Activated CD4-positive, alpha-beta T cell treated with anti-CD3 and anti-CD28 coated beads, Interleukin-2, Interleukin-6, amounts not matched to agents 100 ng/mL and 50 ng/mL, durations not matched to agents 16 hours and 8 hours (primary cell): ENCODE measurements around the gene NUP107.

Experiments
- DNase-seq: peaks from one replicate; pipeline ENCODE4 v3.0.0-alpha.2; 2020

NUP107 gene

DNA sequence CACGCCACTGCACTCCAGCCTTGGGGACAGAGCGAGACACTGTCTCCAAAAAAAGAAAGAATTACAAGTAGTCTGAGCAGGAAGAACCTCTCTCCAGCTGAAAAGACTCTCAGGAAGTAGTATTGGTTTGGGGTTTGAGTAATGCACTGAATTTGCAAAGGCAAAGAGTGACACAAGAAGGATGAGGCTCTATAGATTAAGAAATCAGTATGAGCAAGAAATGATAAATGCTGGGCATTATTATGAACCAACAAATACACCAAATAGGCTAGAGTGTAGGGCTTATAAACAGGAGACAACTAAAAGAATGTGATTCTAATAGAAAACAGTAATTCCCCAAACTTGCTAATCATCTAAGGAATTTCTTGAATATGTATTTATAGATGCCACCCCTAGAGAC, 56.6 kb downstream of the NUP107 start:
- DNase-seq = no peak

DNA sequence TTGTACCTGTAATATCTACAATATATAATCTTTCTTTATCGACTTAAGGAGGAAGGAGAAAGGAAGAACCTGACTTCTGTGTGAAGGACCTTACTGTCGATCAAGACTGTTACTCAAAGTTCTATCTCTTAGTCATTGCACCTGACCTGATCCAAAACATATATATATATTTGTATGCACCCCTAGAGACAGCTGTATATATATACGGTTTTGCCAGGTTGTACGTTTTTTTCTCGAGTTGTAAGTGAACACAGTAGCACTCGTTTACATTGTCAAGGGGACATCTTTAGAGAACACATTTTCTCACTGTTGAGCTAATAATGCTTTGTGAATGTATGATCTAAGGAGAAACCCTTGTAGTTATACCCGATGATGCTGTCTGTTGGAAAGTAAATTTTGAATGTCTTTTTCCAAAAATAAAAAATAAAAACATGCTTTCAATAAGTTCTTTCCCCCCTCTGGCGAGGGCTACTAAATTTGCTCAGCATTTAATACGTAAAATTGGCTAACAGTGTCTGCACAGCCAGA, 58.7 kb downstream of the NUP107 start:
- DNase-seq = peak; percentile 11

DNA sequence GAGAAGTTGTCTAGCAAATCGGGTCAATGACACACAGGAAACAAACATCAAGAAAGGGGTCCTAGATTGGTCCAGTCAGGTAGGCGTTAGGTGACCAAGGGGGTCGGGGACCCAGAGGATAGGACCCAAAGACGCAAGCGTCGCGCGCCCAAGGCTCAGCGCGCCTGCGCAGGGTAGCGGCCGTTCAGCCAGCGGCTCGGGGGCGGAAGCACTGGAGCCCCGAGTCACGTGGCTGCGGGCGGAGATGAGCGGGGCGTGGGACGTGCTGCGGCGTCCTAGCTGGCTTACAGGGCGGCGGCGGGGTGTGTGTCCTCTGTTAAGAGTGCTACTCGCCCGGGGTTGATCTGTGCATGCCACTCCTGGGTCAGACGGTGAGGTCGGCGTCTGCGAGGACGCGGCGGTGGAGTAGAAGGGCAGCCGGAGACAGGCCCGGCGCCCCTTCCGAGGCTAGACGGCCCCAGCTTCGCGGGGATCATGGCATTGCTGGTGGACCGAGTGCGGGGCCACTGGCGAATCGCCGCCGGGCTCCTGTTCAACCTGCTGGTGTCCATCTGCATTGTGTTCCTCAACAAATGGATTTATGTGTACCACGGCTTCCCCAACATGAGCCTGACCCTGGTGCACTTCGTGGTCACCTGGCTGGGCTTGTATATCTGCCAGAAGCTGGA, 59.3 kb downstream of the NUP107 start, which contains the start of gene SLC35E3:
TSS of gene SLC35E3 (plus strand) at position 273 of the 668 bp plus-strand sequence. CDS start at position 475, 202 bp downstream.
- DNase-seq = peak; percentile 96

DNA sequence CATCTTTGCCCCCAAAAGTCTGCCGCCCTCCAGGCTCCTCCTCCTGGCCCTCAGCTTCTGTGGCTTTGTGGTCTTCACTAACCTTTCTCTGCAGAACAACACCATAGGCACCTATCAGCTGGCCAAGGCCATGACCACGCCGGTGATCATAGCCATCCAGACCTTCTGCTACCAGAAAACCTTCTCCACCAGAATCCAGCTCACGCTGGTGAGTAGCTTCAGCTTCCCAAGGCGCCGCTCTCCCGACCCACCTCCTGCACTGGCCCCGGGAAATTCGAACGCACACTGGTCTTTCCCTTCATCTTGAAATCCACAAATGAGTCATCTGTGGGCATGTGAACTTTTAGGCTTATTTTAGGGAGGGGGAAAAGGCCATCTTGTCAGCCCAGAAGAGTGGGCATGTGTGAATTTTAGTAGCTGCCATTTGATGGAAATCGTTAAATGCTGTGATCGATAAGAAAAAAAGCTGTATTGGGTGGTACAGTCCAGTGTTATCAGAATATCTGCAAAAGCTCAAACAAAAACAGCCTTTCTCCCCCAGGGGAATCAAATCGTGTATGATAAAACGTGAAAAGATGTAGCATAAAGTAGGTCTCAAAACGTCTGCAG, 59.9 kb downstream of the NUP107 start:
- peak; percentile 57 for DNase-seq

DNA sequence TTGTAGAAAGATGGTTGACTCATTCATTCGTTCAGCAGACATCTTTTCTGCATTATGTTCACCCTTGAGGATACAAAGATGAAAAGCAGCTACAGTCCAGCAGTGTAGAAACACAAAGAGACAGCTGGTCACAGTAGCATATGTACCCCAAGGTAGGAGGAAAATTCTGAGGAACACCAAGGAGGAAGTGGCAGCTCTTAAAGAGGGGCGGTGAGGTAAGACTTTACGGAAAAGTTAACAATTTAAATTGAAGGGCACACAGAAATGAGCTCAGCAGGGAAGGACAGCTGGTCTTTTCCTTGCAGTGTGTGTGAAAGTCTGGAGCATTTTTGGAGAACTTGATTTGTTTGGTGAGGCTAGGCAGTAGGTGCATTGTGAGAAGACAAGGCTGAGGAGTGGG, 62.7 kb downstream of the NUP107 start:
- DNase-seq = no peak

DNA sequence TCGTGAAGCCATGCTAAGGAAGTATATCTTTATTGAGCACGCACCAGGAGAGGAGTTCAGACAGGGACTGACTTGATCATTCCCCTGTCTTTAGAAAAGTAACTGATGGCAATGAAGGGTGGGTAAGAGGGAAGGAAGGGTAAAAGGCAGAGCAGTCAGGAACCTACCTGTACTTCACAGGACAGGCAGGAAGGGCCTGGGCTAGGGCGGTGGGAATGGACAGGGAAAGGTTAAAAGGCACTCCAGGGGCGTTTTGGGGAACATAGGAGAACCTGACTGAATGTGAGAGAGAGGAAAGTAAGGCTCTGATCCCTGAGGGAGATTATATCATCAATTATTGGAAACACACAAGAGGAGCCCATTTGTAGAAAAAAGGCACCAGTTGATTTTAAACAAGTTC, 63.1 kb downstream of the NUP107 start:
- no peak for DNase-seq

DNA sequence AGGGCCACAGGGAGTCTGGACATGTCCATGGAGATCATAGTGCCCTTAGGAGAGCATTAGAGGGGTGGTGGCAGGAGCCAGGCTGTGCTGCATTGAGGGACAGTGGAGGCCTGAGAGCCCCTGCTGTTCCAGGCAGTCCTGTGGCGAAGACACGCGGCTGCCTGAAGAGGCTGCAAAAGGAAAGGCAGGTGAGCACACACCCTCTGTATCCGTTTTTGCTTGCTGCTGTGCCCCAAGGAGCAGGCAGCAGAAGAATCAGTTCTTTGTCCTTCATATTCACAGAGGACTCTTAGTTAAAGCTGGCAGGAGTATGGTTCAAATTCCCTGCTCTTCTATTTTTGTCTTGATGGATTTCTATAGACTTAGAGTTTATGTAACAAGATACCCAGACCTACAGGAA, 63.7 kb downstream of the NUP107 start:
- DNase-seq = no peak

DNA sequence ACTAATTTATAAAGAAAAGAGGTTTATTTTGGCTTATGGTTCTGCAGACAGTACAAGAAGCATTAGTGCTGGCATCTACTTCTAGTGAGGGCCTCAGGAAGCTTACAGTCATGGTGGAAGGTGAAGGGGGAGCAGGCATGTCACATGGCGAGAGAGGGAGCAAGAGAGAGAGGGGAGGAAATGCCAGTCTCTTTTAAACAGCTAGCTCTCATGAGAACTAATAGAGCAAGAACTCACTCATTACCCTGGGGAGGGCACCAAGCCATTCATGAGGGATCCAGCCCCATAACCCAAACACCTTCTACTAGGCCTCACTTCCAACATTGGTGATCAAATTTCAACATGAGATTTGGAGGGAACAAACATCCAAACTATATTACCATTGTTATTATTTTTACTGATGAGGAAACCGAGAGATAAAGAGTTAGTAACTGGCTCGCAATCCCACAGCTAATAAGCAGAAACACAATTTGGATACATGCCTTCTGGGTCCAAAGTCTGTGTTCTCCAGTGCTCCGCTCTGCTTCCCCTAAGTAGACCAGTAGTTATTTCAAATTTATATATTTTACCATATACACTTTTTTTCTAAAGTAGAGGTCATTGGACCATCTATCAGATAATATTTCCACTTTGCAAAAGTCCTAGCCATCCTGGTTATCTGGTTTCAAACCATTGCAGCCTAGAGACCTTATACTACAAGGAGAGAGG, 68.9 kb downstream of the NUP107 start:
- no peak for DNase-seq

DNA sequence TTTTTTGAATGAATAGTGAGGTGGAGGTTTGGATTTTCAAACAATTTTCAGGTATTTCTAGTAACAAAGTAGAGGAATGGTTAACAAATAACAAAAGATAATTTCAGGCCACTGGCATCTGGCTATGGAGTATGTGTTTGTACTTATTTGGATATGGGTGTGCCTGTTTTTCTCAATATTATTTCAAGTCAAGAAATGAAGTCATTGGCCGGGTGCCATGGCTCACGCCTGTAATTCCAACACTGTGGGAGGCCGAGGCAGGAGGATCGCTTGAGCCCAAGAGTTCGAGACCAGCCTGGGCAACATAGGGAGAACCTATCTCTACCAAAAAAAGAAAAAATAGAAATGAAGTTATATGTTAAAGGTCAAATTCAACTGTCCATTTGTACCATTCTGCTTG, 73.1 kb downstream of the NUP107 start:
- DNase-seq = no peak

DNA sequence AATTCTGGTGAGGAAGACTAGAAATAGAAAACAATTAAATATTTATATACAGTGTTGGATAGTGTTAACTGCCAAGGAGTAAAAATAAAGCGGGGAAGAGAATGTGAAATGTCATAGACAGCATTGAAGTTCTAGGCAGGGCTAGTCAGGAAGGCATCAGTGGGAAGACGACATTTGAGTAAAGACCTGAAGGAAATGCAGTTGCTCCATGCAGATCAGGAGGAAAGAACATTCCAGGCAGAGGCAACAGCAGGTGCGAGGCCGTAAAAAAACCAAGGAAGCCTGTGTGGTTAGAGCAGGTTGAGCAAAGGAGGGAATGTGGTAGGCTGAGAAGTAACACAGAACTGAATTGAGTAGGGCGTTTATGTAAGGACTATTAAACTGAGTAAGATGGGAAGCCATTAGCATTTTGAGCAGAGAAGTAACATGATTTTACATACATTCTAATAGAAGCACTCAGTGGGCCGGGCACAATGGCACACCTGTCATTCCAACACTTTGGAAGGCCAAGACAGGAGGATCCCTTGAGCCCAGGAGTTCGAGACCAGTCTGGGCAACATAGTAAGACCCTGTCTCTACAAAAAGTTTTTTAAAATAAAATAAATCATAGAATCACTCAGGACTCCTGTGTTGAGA, 74.1 kb downstream of the NUP107 start:
- no peak for DNase-seq

DNA sequence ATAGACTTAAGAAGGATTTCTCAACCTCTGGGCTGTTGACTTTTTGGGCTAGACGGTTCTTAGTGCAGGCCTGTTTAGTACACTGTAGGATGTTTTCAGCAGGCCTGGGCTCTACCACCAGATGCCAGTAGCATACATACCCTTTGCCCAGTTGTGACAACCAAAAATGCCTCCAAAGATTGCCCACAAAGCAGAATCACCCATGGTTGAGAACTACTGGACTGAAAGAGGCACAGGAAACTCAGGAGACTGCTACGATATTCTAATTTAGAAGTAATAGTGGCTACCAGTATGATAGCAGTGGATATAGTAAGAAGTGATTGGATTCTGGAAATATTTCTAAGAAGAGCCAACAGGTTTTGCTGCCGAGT, 74.6 kb downstream of the NUP107 start:
- DNase-seq = no peak

DNA sequence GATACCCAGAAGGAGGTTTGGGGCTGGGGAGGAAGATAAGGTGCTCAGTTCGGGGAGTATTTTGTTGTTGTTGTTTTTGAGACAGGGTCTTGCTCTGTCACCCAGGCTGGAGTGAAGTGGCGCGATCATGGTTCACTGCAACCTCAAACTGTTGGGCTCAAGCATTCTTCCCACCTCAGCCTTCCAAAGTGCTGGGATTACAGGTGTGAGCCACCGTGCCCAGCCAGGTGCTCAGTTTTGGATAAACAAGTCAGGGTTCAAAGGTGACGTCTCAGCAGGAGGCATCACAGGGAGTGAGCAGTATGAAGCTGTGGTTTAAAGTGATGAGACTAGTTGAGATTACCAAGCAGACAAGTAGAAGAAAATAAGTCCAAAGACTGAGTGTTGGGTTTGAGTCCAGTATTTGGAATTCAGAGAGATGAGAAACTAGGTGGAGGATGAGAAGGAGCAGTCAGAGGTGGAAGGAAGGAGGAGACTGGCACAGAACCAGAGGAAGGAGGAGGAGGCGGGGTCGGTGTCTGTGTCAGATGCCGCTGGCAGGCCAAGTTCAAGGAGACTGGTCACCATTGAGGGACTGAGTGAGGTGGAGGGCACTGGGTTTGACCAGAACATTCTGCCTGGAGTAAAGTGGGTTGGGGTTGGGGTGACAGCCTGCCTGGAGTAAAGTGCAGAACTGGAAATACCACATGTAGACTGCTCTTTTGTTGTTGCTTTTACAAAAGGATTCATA, 75.3 kb downstream of the NUP107 start:
- no peak for DNase-seq

DNA sequence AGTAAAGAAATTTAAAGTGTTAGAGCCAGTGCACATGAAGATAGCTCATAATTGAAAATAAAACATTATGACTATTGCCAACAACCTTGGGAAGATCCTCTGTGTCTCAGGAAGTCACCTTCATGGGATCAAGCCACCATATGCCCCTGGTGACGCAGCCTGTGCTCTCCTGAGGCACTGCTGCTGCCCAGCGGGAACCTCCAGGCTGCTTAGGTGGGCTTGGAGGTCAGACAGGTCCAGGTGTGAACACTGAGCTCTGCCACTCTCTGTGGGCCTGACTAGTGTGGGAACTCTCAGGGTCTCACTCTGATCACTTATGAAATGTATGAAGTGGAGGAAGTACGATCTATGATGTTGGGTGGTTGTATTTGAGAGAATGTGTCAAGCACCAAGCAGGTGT, 75.9 kb downstream of the NUP107 start:
- DNase-seq = no peak

DNA sequence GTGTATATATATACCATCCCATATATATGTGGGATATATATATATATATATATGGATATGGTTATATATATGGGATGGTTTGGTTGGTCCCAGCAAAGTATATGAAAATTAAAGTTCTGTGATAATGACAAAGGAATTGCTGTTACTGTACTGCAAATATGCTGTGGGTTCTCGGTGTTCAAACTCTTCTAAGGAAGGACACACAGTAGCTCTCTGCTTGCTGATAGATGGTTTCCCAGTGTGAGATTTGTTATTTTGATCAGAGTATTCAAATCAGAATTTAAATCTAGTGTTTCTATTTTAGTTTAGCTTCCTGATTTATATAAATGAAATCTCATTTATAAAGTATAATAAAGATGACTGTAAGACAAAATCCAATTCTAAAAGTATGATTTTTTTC, 78.9 kb downstream of the NUP107 start:
- DNase-seq = no peak

DNA sequence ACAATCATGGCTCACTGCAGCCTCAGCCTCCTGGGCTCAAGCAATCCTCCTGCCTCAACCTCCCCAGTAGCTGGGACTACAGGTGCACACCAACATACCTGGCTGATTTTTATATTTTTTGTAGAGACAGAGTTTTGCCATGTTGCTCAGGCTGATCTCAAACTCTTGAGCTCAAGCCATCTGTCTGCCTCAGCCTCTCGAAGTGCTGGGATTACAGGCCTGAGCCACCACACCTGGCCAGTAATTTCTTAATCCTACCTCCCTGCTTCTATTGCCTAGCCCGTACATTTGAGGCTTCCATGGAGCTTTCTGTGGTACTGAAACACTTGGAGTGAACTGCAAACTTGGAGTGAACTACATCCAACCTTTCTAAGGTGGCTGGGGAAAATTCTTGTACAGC, 79.9 kb downstream of the NUP107 start:
- DNase-seq = no peak

DNA sequence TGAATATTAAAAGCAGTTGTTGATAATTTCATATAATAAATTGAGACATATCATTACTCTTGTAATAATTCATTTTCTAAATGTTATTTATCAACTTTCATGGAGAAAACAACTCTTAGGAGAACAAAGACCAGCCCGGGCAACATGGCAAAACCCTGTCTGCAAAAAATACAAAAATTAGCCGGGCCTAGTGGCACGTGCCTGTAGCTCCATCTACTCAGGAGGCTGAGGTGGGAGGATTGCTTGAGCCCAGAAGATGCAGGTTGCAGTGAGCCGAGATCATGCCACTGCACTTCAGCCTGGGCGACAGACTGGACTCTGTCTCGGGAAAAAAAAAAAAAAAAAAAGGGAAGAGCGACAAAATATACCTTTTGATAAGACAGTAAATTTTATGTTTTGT, 80.4 kb downstream of the NUP107 start:
- DNase-seq = no peak

DNA sequence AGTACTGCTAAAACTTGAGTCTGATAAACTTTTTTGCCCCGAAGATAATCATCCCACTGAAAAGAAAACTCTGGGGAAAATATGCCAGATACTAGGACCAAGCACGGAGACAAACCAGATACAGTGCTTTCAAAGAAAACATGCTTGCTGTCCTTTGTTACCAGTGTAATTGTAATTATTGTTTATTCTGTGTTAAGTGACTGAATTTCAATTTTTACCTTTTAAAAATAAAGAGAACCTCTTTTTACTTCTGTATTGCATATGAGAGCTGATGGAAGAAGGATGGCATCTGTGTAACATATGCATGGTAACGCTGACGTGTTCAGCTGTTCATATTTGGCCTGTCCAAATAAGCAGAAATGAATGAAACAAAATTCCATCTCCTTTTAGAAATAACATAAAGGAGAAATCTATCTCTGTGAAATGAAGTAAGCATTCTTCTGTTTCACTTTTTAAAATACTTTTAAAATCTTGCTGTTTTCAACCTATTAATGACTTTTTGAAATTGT, 81.7 kb downstream of the NUP107 start:
- DNase-seq = no peak

DNA sequence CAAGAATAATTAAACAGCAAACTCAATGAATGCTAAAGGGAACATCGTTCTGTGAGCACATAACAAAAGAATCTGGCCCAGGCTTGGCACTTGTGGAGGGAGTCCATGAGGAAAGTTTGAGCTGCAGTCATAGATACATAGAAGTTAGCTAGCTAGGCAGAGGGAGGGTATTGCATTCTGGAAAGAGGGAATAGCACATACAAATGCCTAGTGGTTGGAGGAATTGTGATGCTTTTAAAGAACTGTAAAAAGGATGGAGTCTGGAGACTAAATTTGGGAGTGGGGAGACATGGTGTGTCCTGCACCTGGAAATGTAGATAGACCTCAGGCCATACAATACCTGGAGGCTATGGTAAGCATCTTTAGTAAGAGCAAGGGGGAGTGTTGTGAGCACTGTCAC, 83.2 kb downstream of the NUP107 start:
- no peak for DNase-seq

DNA sequence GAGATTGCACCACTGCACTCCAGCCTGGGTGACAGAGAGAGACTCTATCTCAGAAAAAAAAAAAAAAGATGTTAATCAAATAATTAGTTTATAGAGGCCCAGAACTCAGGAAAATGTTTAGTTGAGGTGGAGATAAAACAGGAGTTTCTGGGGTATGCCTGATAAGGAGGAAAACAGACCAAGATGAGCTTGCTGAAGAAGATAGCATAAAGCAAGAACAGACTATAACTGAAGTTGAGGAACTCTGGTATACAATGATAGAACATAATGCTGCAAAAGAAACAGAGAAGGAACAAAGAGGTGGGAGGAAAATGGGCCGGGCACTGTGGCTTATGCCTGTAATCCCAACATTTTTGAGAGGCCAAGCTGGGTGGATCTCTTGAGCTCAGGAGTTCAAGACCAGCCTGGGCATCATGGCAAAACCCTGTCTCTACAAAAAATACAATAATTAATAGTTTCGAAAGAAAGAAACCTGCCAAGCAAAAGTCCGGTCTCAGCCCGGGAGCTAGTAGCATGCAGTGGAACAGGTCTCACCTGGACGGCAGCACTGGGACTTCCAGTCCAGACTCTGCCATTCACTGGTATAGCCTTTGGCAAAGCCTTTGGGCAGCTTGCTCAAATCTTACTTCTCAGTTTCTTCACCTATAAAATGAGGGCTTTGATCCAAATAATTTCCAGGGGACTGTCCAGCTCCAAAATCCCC, 84.6 kb downstream of the NUP107 start:
- DNase-seq = no peak

DNA sequence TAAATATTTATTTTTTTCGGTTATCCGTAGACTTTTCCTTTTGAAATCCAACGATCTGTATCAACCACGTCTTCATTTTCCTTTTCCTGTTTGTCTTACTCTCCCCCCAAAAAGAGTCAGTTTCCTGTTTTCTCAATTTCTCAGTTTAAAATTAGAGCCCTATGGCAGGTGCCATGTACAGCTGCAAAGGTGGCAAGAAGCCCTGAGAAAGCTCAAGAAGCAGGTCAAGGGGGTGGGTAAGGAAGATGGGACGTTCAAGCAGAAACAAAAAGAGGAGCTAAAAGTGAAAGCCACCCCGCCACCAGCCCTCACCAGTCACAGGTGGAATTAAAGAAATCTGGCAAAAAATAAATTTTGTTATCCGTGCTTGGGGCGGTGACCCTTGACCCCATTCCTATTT, 85.9 kb downstream of the NUP107 start:
- no peak for DNase-seq

DNA sequence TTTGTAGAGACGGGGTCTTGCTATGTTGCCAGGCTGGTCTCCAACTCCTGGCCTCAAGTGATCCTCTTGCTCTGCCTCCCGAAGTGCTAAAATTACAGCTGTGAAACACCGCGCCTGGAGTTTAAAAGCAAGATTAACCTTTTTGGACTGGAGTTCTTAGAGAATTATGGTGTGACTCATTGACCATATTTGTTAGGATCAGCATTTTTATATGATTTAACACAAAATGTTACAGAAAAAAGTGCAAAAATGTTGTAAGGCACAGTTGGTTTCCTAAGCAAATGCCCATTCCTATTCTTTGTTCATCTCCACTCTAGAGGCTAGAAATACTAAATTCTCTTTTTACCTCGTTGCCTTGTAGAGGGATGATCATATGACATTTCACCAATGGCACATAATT, 86.8 kb downstream of the NUP107 start:
- no peak for DNase-seq

DNA sequence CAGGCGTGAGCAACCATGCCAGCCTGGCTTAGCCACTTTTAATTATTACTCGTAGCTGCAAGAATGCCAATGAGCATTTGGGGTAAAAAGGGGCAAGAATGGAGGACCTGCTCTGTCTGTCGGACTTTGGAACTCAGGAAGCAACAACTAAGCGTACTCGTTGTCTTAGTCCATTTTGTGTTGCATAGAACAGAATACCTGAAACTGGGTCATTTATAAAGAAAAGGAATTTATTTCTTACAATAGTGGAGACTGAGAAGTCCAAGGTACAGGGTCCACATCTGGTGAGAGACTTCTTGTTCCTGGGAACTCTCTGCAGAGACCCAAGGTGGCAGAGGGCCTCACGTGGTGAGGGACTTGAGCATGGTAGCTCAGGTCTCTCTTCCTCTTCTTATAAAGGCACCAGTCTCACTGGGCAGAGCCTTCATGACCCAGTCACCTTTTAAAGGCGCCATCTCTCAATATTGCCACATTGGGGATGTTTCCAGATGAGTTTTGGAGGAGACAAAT, 88.4 kb downstream of the NUP107 start:
- no peak for DNase-seq
